Measurements from ENCODE around the gene SPSB4.

DNA sequence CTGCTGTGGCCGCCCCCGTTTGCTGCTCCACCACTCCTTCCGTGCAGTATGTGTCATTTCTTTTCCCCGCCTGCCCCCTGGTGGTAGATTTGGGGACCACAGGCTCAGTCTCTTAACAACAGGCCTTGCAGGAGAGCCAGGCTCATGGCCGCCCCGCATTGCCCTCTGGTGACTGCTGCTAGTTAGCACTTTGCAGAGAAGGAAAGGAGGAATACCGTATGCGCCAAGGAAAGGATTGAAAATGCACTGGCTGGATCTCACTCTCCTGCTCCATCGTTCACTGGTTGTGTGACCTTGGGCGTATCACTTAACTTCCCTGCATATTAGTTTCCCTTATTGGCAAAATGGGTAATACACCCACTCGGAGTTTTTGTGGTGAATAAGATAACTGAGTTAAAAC is 141.2 kb downstream of the SPSB4 start:
- TF ChIP-seq, protein P1, sequence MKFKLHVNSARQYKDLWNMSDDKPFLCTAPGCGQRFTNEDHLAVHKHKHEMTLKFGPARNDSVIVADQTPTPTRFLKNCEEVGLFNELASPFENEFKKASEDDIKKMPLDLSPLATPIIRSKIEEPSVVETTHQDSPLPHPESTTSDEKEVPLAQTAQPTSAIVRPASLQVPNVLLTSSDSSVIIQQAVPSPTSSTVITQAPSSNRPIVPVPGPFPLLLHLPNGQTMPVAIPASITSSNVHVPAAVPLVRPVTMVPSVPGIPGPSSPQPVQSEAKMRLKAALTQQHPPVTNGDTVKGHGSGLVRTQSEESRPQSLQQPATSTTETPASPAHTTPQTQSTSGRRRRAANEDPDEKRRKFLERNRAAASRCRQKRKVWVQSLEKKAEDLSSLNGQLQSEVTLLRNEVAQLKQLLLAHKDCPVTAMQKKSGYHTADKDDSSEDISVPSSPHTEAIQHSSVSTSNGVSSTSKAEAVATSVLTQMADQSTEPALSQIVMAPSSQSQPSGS (IDR thresholded peaks at IDR 0.05; ENCODE audit: low read length) = no peak
- TF ChIP-seq SREBF2 (IDR thresholded peaks at IDR 0.05; ENCODE audit: low read length) = no peak
- TF ChIP-seq POLR2A (IDR thresholded peaks at IDR 0.05; ENCODE audit: low read depth, low read length) = no peak
- TF ChIP-seq SMC3 (IDR thresholded peaks at IDR 0.05; ENCODE audit: borderline replicate concordance, low read length) = peak; percentile 75
- TF ChIP-seq CEBPB (IDR thresholded peaks at IDR 0.05; ENCODE audit: borderline replicate concordance in 1 of 2, low read depth in 2 of 2, low read length in 2 of 2) = no peak
- TF ChIP-seq ZNF274 (IDR thresholded peaks at IDR 0.05; ENCODE audit: insufficient read depth, insufficient read length) = no peak
- peak; percentile 62 for TF ChIP-seq RELA (IDR thresholded peaks at IDR 0.05; ENCODE audit: borderline replicate concordance, partially characterized antibody)
- no peak for TF ChIP-seq JUNB (IDR thresholded peaks at IDR 0.05)
- TF ChIP-seq, protein P2, sequence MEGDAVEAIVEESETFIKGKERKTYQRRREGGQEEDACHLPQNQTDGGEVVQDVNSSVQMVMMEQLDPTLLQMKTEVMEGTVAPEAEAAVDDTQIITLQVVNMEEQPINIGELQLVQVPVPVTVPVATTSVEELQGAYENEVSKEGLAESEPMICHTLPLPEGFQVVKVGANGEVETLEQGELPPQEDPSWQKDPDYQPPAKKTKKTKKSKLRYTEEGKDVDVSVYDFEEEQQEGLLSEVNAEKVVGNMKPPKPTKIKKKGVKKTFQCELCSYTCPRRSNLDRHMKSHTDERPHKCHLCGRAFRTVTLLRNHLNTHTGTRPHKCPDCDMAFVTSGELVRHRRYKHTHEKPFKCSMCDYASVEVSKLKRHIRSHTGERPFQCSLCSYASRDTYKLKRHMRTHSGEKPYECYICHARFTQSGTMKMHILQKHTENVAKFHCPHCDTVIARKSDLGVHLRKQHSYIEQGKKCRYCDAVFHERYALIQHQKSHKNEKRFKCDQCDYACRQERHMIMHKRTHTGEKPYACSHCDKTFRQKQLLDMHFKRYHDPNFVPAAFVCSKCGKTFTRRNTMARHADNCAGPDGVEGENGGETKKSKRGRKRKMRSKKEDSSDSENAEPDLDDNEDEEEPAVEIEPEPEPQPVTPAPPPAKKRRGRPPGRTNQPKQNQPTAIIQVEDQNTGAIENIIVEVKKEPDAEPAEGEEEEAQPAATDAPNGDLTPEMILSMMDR (IDR thresholded peaks at IDR 0.05 in 2 of 3, conservative IDR thresholded peaks at IDR 0.05 in 1 of 3; ENCODE audit: control insufficient read depth in 2 of 3, extremely low read depth in 1 of 3, insufficient read depth in 1 of 3, low read depth in 3 of 3, low read length in 3 of 3) = peak; percentile 93 to 99 (median 94)
- no peak for TF ChIP-seq EGR1 (IDR thresholded peaks at IDR 0.05; ENCODE audit: borderline replicate concordance in 1 of 2, low read depth in 2 of 2, low read length in 2 of 2)
- TF ChIP-seq CBFB (IDR thresholded peaks at IDR 0.05; ENCODE audit: low read depth) = no peak
- TF ChIP-seq YY1 (IDR thresholded peaks at IDR 0.05; ENCODE audit: low read depth, low read length) = peak; percentile 70

All from GM12878 (cell line).